ENCODE results near the gene TNN.

Gene TNN

GRCh38 chr1:175176246-175176645 is 108.6 kb downstream of the TNN start:
- no peak for DNase-seq (ENCODE audit: low read depth in 2 of 2)

- DNase-seq (ENCODE audit: low read depth in 2 of 2) = no peak
Observed at GRCh38 chr1:175178056-175178455, 110.4 kb downstream of the TNN start.

DNA sequence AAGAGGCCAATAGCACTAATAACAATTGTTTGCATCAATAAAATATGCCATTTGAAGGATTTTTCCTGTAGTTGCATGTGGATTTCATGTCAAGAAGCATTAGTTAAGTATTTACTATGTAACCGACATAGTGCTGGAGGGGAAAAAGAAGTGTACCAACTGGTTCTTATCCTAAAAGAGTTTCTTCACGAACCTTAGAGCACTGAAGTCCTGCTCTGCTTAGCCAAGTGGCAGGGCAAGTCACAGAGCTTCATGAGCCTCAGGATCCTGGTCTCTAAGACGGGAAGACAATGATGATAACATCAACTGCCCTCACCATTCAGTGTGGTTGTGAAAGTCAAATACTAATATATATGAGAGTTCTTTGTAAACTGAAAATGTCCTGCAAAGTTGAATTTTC is 110.8 kb downstream of the TNN start:
- DNase-seq (ENCODE audit: low read depth in 2 of 2) = no peak

- DNase-seq (ENCODE audit: low read depth in 2 of 2) = no peak
Observed at GRCh38 chr1:175179837-175180590, 112.4 kb downstream of the TNN start.

DNA sequence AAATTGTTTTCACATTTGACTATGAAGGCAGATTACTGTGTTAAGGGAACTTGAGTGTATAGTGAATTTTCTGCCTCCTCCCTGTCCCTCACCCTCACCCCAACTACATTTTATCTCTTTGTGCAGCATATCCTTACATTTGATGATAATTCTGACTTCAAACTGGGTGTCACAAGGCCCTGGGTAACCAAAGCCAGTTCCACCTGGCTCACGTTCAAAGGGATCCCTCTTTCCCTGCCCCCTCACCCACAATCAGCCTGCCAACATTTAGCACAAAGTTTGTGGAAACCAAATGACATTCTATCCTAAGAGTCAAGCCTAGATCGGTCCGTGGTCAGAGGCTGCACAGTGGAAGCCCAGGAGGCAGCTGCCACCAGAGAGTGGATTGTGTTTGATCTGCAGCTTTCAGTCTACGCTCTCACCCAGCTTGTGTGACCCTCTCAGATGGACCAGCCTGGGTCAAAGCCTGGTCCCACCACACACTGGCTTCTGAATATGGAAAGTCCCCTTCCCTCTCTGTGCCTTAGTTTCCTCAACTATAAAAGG is 114.6 kb downstream of the TNN start:
- no peak for DNase-seq (ENCODE audit: low read depth in 2 of 2)

DNA sequence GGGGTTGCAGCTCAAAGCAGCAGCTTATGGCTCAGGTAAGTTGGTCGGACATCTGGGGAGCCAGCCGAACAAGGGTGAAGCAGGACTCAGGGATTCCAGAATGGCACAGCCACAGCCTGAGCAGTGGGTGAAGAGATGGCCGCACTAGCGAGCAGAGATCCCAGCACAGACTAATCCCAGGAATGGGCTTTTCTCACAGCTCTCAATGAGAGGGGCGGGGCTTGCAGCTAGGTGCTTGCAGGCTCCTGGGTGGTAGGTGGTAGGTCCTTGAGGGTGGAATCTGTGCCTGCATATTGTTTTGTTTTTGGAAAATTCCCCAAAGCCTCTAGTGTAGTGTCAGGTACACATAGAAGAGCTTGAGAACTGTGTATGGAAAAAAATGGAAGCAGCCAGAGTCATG is 116.0 kb downstream of the TNN start:
- DNase-seq (ENCODE audit: low read depth in 2 of 2) = no peak

GRCh38 chr1:175185903-175186302 is 118.3 kb downstream of the TNN start:
- no peak for DNase-seq (ENCODE audit: low read depth in 2 of 2)

- no peak for DNase-seq (ENCODE audit: low read depth in 2 of 2)
Observed at GRCh38 chr1:175186433-175187160, 119.0 kb downstream of the TNN start.

DNA sequence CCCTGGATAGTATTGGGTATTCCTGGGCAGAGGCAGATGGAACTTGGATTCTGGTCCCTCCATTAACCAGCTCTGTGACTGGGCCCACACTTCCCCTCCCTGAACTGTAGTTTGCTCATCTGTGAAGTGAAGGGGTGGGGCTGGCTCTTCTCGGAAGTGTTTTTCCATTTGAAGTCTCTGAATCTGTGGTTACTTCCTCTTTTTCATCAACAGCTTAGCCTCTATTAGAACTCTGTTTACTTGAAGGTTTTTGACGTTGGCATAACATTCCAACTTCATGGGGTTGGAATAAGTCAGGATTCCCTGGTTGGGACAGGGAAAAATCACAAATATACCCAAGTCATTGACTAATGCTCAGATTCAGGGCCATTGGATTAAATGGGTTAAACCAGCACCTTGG is 121.3 kb downstream of the TNN start:
- DNase-seq (ENCODE audit: low read depth in 2 of 2) = peak in 1 of 2 donors; percentile 39

GRCh38 chr1:175191659-175192058 is 124.0 kb downstream of the TNN start:
- no peak for DNase-seq (ENCODE audit: low read depth in 2 of 2)

DNA sequence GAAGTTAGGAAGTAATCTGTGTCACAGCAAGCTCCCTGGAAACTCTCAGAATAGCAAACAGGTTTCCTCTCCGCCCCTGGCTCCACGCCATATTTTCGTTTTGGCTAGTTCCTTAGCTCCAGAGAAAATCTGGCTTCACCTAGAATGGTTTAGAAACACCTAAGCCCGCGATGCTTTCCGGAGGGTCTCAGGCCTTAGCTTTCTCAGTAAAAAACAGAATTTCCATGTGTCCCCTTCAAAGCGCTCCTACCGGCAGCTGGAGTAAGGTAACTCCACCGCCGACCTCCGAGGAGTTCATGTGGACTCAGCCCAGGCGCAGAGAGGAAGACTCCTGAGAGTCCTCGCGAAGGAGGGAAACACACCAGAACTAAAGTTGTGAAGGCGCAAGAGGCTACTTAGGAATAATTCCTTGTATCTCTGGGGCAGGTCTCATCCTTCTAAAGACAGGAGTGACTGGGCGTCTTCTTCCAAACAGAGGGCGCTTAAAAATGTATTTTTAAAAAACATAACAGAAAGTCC is 124.5 kb downstream of the TNN start:
- DNase-seq (ENCODE audit: low read depth in 2 of 2) = peak in 1 of 2 donors; percentile 21

DNA sequence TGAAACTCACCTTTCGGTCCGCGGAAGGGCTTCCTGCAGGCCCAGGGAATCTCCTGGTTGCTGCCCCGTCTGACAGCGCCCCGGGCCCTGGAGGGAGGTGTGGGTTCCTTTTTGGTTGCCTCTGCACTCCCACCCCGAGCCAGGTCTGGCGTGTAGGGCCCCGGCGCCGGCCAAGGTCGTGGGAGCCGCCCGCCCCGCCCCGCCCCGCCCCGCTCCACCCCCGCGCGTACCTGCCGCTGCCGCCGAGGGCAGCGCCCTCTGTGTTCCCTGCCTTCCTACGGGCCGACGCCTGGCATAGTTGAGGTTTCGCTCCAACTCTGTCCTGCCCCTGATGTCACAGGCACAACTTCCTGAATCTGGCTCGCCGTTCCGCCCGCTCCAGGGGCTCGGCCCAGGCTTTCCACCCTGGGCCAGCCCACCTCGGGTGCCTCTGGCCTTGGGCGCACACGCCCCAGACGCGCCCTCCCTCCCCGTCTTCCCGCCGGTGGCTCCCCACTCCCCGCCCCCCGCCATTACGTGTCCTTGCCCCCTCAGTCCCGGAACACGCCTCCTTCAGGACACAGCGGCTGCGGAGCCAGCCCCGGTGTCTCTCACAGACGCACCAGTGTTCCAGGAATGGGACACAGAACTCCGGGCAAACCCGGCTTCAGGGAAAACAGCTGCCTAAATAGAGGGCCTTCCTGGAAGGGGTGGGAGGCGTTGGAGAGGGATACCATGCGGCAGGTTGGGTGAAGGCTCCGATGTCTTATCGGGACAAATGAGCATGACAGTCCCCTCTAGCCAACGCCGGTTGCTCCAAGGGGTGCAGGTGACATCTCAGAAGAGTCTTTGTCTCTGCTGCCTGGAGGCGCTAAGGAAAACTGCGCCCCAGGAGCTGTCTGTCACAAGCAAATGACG is 125.2 kb downstream of the TNN start, which contains the start of gene KIAA0040:
Gene KIAA0040, minus strand, starts transcription at position 147 of the 897 bp plus-strand sequence. CDS start 31,763 bp downstream, outside the sequence.
- peak; percentile 47 to 51 for DNase-seq (ENCODE audit: low read depth in 2 of 2)

DNA sequence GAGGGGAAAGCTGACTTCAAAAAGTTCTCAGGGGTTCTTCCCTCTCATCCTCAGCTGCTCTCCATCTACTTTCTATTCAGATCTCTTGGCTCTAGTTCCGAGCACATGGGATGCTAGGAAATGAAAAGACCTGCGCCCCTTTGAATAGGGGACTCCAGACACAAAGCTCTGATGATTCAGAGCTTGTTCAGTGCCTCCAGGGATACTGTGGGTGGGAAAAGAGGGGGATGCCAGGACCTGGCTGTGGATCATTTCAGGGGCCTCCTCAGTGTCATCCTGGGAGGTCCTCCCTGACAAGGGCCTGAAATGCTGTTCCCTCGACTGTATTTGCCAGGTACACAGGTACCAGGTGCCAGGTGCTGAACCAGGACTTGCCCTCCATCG is 125.9 kb downstream of the TNN start:
- DNase-seq (ENCODE audit: low read depth in 2 of 2) = no peak

GRCh38 chr1:175195281-175195680 is 127.6 kb downstream of the TNN start:
- DNase-seq (ENCODE audit: low read depth in 2 of 2) = no peak

DNA sequence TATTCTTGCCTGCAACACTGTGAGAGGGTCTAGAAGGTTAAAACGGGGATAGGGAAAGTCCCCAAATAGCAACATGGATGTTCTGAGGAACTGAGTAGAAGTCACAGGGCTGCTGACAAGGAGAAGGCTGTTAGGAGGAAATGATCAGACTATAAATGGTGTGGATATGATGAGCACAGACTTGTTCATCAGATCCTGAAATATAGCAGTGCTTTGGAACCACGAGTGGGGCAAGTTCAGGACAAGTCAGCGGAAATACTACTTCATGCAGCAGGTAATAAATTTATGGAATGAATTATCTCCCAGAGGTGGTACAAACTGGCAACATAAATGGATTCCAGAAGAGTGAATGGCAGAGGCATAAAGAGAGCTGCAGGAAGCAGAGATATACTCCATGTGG is 128.2 kb downstream of the TNN start:
- no peak for DNase-seq (ENCODE audit: low read depth in 2 of 2)

DNA sequence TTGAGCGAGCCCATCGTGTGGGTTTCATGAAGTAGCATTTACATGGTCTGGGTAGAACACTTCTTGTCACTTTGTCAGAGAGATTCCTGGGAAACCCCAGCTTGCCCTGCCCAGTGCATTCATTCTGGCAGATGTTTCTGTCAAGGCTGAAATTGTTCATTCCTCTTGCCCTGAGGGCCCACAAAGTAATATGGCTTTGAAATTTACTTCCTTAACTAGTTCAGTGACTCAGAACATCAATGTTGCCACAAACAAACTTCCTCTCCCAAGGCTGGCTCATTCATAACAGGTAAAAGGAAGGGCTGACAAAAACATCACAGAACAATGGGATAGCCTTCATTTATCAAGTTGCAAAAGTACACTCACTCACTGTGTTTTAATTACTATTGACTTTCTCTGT is 129.9 kb downstream of the TNN start:
- DNase-seq (ENCODE audit: low read depth in 2 of 2) = no peak

Data from activated CD4-positive, alpha-beta T cell treated with anti-CD3 and anti-CD28 coated beads for 24 hours (primary cell).